BJ (cell line): ENCODE data around the gene OR6J1. TPM values are rescaled to one million over a fixed set of nuclear protein-coding genes. Genes with fewer than 3 reads are reported as not detected.

Experiments used
- CTCF ChIA-PET: fragments of 350-600 bp; formaldehyde crosslinking; extraction: SDS; loops from one replicate; lab custom pipeline; 2021; ENCODE audit warnings: antibody characterized with exemption, inconsistent platforms; lab: Yijun Ruan, JAX
- POLR2A ChIA-PET: fragments of 300-600 bp; sonication (Branson Sonifier 250); formaldehyde crosslinking; extraction: SDS; loops from one replicate; lab custom pipeline; 2021; ENCODE audit warnings: antibody characterized with exemption; lab: Charles Lee
- DNase-seq: peaks from one replicate; pipeline ENCODE4 v3.0.0-alpha.2; 2011; ENCODE audit warnings: low read depth
- H3K27me3 ChIP-seq: 2 replicates; pipeline ENCODE4 v1.6.0; 2011; ENCODE audit warnings: low read length; ENCODE audit not compliant: control insufficient read depth, insufficient read depth
- H3K36me3 ChIP-seq: 2 replicates; pipeline ENCODE4 v1.5.1; 2011; ENCODE audit warnings: low read length; ENCODE audit not compliant: control insufficient read depth, insufficient read depth
- H3K4me3 ChIP-seq: 2 replicates; pipeline ENCODE4 v1.5.1; 2011; ENCODE audit warnings: low read depth, mild to moderate bottlenecking, control low read depth, low read length
- CTCF ChIP-seq: IDR thresholded peaks from 2 replicates; pipeline ENCODE4 v1.5.1; 2011; ENCODE audit warnings: low read depth, mild to moderate bottlenecking, control low read depth, inconsistent platforms, low read length, moderate library complexity; ENCODE audit not compliant: insufficient read depth
- polyA plus RNA-seq: library from polyadenylated mRNA; depleted of rRNA; stranded (reverse); fragments of >200 nt; gene quantifications from 2 replicates; pipeline ENCODE4 v1.2.3, GENCODE V29; 2011

The OR6J1 gene
- polyA plus RNA-seq, 1 experiment = not detected

DNA sequence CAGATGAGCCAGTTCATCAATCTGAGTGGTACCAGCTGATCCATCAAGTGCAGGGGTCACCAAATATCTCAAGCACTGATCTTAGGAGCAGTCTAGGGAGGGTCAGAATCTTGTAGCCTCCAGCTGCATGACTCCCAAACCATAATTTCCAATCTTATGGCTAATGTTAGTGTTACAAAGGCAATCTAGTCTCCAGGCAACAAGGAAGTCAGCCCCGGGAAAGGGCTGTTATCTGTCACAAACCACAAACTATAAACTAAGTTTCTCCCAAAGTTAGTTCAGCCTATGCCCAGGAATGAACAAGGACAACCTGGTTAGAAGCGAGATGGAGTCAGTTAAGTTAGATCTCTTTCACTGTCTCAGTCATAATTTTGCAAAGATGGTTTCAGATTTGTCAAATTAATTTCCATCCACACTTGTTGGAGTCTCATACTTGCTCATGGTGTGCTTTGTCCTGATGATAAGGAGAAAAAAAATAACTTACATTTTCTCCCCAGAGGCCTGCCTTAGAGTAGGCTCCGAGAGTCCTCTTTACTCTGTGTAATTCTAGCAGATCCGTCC lies 49.9 kb downstream of the OR6J1 start:
- Histone ChIP-seq H3K36me3 (no peaks in the 10 kb centered on the region), H3K27me3 (peaks cover 6% of the 10 kb centered on the region), H3K4me3 (no peak overlapping the region)
- DNase-seq = no peak
- POLR2A ChIA-PET = no interaction called here
- CTCF ChIA-PET = interaction anchor here (1.0 to 3.6 kb wide), 4 partner anchors 23 to 59 kb away, joined by 3 to 14 read pairs (median 4); no protein-coding TSS in a partner anchor
- no peak for TF ChIP-seq CTCF

DNA sequence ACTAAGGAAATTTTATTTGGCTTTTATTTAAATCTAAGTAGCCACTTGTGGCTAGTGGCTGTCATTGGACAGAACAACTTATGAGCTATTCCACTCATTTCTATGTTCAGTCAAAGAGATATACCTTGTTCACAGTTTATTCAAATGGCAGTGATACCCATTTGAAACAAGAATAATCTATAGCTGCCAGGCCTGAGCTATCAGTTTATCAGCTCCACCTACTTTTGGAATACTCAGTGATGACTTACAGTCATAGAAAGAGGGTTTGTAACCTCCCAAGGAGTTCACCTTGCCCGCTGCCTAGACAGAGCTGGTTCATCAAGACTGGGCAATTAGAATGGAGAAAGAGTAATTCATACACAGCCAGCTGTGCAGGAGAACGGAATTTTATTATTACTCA lies 50.6 kb downstream of the OR6J1 start:
- no peaks in the 10 kb centered on the region for H3K36me3 ChIP-seq
- ChIA-PET POLR2A (no interaction called here), CTCF (interaction anchor here (1.0 to 3.6 kb wide), 4 partner anchors 23 to 60 kb away, joined by 3 to 14 read pairs (median 4); no protein-coding TSS in a partner anchor)
- H3K27me3 ChIP-seq = peaks cover 6% of the 10 kb centered on the region
- no peak for DNase-seq
- H3K4me3 ChIP-seq = no peak overlapping the region
- no peak for TF ChIP-seq CTCF

- DNase-seq = no peak
- no peak overlapping the region for H3K4me3 ChIP-seq
- no peak for TF ChIP-seq CTCF
- ChIA-PET POLR2A (no interaction called here), CTCF (interaction anchor here (1.0 to 3.6 kb wide), 4 partner anchors 22 to 60 kb away, joined by 3 to 14 read pairs (median 4); no protein-coding TSS in a partner anchor)
- peaks cover 6% of the 10 kb centered on the region for H3K27me3 ChIP-seq
- H3K36me3 ChIP-seq = no peaks in the 10 kb centered on the region
These were observed 51.0 kb downstream of the OR6J1 start for GRCh38 chr14:22593189-22593588.

DNA sequence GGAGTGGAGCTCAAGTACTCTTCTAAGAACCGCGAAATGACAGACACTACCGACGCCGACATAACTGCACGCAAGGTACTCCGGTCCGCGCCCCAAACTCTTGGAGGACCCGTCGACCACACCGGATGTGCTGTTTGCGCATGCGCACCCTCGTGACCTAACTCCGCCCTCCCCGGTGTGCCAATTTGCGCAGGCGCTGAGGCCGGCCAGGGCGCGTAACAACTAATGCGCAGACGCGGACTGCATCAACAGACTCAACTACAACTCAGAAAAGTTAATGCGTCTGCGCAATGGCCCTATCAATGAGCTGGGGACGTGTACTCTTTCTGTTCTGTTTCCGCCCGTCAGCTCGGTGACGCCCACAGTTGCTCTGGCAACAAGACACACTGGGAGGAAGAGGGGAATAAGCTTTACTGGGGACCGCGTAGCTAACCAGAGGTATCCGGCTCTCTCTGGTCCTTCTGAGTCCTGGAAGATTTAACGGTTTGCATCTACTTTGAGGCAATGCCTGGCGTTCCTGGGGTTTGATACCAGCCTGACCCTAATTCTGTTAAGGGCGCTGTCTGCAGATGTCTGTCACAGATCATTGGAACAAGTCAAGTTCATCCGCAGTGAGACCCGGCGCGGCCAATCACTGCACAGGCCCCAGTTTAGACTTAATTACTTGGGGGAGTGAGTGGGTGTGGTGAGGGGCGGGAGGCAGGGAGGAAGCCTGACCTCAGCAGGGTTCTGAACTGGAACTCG lies 54.9 kb downstream of the OR6J1 start, which contains the start of gene DAD1:
TSS of gene DAD1 (minus strand) at position 129 of the 744 bp plus-strand sequence. CDS start at position 62, 67 bp downstream.
- ChIA-PET CTCF (interaction anchor here (0.6 to 3.2 kb wide), 11 partner anchors 9 to 294 kb away, joined by 3 to 24 read pairs (median 7); partner anchors contain the start of genes ABHD4 and REM2), POLR2A (interaction anchor here (0.5 to 1.4 kb wide), 5 partner anchors 10 to 327 kb away, joined by 3 to 5 read pairs (median 3); no protein-coding TSS in a partner anchor)
- Histone ChIP-seq H3K36me3 (no peaks in the 10 kb centered on the region; the same call in 1 of the 2 replicates), H3K4me3 (peak within 1 kb of the TSS; percentile 63), H3K27me3 (peaks cover 6% of the 10 kb centered on the region)
- peak; percentile 99 for DNase-seq
- TF ChIP-seq CTCF = no peak
